Caco-2 (cell line): ENCODE data around the gene ZC4H2. TPM values are rescaled to one million over a fixed set of nuclear protein-coding genes. Genes with fewer than 3 reads are reported as not detected.

Source experiments
- BruUV-seq: library from RNA; stranded (reverse); fragments of 400-500 nt; replicated peaks from 2 replicates; lab custom pipeline; 2021; lab: Mats Ljungman, UMichigan
- CTCF ChIA-PET: fragments of 300-600 bp; sonication (Branson Sonifier 250); formaldehyde crosslinking; loops from one replicate; lab custom pipeline; 2022; ENCODE audit warnings: antibody characterized with exemption; lab: Charles Lee
- POLR2A ChIA-PET: fragments of 300-600 bp; sonication (Branson Sonifier 250); formaldehyde crosslinking; loops from one replicate; lab custom pipeline; 2022; ENCODE audit warnings: antibody characterized with exemption; lab: Charles Lee
- DNase-seq, 2 experiments: peaks; one replicate each; pipeline versions ENCODE4 v3.0.0 to v3.0.0-alpha.2; 2020 to 2022
- H3K27me3 ChIP-seq: replicated peaks from 2 replicates; pipeline ENCODE4 v1.6.0; 2011; ENCODE audit warnings: low read length; ENCODE audit not compliant: control insufficient read depth, insufficient read depth
- H3K36me3 ChIP-seq: 2 replicates; pipeline ENCODE4 v1.5.1; 2011; ENCODE audit warnings: low read length; ENCODE audit not compliant: control insufficient read depth, insufficient read depth
- H3K4me1 ChIP-seq: fragments of 250-450 bp; sonication (Bioruptor Pico); 2 replicates; pipeline ENCODE4 v1.5.1; 2020; ENCODE audit warnings: mild to moderate bottlenecking
- H3K4me3 ChIP-seq: 2 replicates; pipeline ENCODE4 v1.5.1; 2011; ENCODE audit warnings: low read depth, mild to moderate bottlenecking, control low read depth, low read length
- H3K9me3 ChIP-seq: fragments of 250-450 bp; sonication (Bioruptor Pico); 2 replicates; pipeline ENCODE4 v1.5.1; 2020; ENCODE audit warnings: mild to moderate bottlenecking, moderate library complexity
- H3K27ac Mint-ChIP-seq: one replicate; pipeline ENCODE4 v1.8.0; 2022; ENCODE audit warnings: mixed read lengths; ENCODE audit not compliant: unreplicated experiment
- H3K27me3 Mint-ChIP-seq: one replicate; pipeline ENCODE4 v1.8.0; 2022; ENCODE audit warnings: mixed read lengths; ENCODE audit not compliant: insufficient read depth, unreplicated experiment
- H3K36me3 Mint-ChIP-seq: one replicate; pipeline ENCODE4 v1.8.0; 2022; ENCODE audit warnings: mild to moderate bottlenecking, mixed read lengths; ENCODE audit not compliant: insufficient read depth, unreplicated experiment
- H3K4me1 Mint-ChIP-seq: one replicate; pipeline ENCODE4 v1.8.0; 2022; ENCODE audit warnings: low read depth, mixed read lengths; ENCODE audit not compliant: unreplicated experiment
- H3K4me3 Mint-ChIP-seq: one replicate; pipeline ENCODE4 v1.8.0; 2022; ENCODE audit warnings: mild to moderate bottlenecking, moderate library complexity, mixed read lengths; ENCODE audit not compliant: unreplicated experiment
- H3K9me3 Mint-ChIP-seq: one replicate; pipeline ENCODE4 v1.8.0; 2022; ENCODE audit warnings: mixed read lengths; ENCODE audit not compliant: unreplicated experiment
- intact Hi-C: fragments of 100-400 bp; cut with micrococcal nuclease; formaldehyde crosslinking; loops from one replicate; pipeline ENCODE4 v1.10.0; 2022; ENCODE audit not compliant: unreplicated experiment
- total RNA-seq: library from RNA; stranded (reverse); gene quantifications from 2 replicates; pipeline ENCODE4 v1.2.3, GENCODE V29; 2022
- TF ChIP-seq, protein P1 (sequence below), 2 experiments: fragments of 200-600 bp in 1 of 2; IDR thresholded peaks; 1 replicate in 1 of 2; 2 replicates in 1 of 2; pipeline versions ENCODE4 v1.5.1 to v1.8.0; 2011 to 2022; ENCODE audit warnings: antibody characterized with exemption in 1 of 2, control low read depth in 1 of 2, inconsistent platforms in 1 of 2, low read depth in 1 of 2, low read length in 1 of 2, mild to moderate bottlenecking in 1 of 2, moderate library complexity in 1 of 2; ENCODE audit not compliant: insufficient read depth in 1 of 2, severe bottlenecking in 1 of 2, unreplicated experiment in 1 of 2

ZC4H2 gene
- total RNA-seq, 1 experiment from 2014 or later = 7.3 TPM

DNA sequence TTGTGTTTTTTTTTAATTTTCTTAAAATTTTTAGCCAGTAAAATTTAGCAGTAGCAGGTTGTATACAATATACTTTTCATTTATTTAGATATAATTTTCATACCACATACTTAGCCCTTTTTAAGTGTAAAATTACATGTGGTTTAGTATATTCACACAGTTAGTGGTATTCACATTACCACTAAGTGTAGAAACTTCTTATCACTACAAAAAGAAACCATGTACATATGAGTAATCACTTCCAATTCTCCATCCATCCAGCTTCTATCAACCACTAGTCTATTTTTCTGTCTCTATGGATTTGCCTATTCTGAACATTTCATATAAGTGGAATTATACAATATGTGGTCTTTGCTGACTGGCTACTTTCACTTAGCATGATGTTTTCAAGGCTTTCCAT, 109.0 kb downstream of the ZC4H2 start:
- H3K9me3 ChIP-seq = no peaks in the 10 kb centered on the region
- Mint-ChIP-seq H3K36me3 (no peaks in the 10 kb centered on the region), H3K9me3 (peaks cover 7% of the 10 kb centered on the region), H3K4me1 (no peaks in the 10 kb centered on the region), H3K4me3 (no peak overlapping the region), H3K27ac (no peak overlapping the region), H3K27me3 (no peaks in the 10 kb centered on the region)
- H3K4me3 ChIP-seq = no peak overlapping the region
- no TSS peak for BruUV-seq
- TF ChIP-seq, protein P1, sequence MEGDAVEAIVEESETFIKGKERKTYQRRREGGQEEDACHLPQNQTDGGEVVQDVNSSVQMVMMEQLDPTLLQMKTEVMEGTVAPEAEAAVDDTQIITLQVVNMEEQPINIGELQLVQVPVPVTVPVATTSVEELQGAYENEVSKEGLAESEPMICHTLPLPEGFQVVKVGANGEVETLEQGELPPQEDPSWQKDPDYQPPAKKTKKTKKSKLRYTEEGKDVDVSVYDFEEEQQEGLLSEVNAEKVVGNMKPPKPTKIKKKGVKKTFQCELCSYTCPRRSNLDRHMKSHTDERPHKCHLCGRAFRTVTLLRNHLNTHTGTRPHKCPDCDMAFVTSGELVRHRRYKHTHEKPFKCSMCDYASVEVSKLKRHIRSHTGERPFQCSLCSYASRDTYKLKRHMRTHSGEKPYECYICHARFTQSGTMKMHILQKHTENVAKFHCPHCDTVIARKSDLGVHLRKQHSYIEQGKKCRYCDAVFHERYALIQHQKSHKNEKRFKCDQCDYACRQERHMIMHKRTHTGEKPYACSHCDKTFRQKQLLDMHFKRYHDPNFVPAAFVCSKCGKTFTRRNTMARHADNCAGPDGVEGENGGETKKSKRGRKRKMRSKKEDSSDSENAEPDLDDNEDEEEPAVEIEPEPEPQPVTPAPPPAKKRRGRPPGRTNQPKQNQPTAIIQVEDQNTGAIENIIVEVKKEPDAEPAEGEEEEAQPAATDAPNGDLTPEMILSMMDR (IDR thresholded peaks at IDR 0.05; ENCODE audit: insufficient read depth in 1 of 2, low read depth in 1 of 2, low read length in 1 of 2, severe bottlenecking in 1 of 2, unreplicated experiment in 1 of 2) = no peak
- no peaks in the 10 kb centered on the region for H3K27me3 ChIP-seq
- ChIA-PET CTCF (no interaction called here), POLR2A (no interaction called here)
- no peaks in the 10 kb centered on the region for H3K4me1 ChIP-seq
- no peak for DNase-seq
- H3K36me3 ChIP-seq = no peaks in the 10 kb centered on the region
- intact Hi-C loops = no loop called here

Other genes starting within 250 kb of the ZC4H2 start
- gene ZC3H12B, start 58.4 kb upstream of the ZC4H2 start, total RNA-seq = 2.8 and 3.2 TPM in 2 replicates